Keratinocyte (primary cell): ENCODE results near the gene ZCWPW1. TPM values are rescaled to one million over a fixed set of nuclear protein-coding genes. Genes with fewer than 3 reads are reported as not detected.

Experiments
- DNase-seq: peaks from one replicate; pipeline ENCODE4 v3.0.0-alpha.2; 2011; ENCODE audit warnings: low read depth, missing footprints, low spot score
- FAIRE-seq: peaks from 2 replicates; lab custom pipeline; 2011; peaks lifted over from hg19 to GRCh38; lab: Jason Lieb, UNC
- H2AFZ ChIP-seq: 2 replicates; pipeline ENCODE4 v1.6.0; 2012; ENCODE audit warnings: low read length, control low read depth, inconsistent platforms; ENCODE audit not compliant: control insufficient read depth
- H3K27ac ChIP-seq: 2 replicates; pipeline ENCODE4 v1.5.1; 2011; ENCODE audit warnings: low read length; ENCODE audit not compliant: control insufficient read depth, insufficient read depth
- H3K27me3 ChIP-seq: 3 replicates; pipeline ENCODE4 v1.6.0; 2011; ENCODE audit warnings: low read length; ENCODE audit not compliant: control insufficient read depth, insufficient read depth; ENCODE audit errors: extremely low read depth
- H3K36me3 ChIP-seq, 2 experiments: 2 replicates in 1 of 2; 3 replicates in 1 of 2; pipeline ENCODE4 v1.5.1; 2011; ENCODE audit warnings: low read length in 2 of 2, mild to moderate bottlenecking in 1 of 2; ENCODE audit not compliant: control insufficient read depth in 2 of 2, insufficient read depth in 2 of 2; ENCODE audit errors: extremely low read depth in 1 of 2
- H3K4me1 ChIP-seq: 3 replicates; pipeline ENCODE4 v1.5.1; 2011; ENCODE audit warnings: low read length; ENCODE audit not compliant: control insufficient read depth, insufficient read depth; ENCODE audit errors: extremely low read depth
- H3K4me2 ChIP-seq: 3 replicates; pipeline ENCODE4 v1.6.0; 2011; ENCODE audit warnings: low read depth, low read length; ENCODE audit not compliant: control insufficient read depth, insufficient read depth; ENCODE audit errors: extremely low read depth
- H3K4me3 ChIP-seq, 3 experiments: fragments of 200-600 bp in 1 of 3; sonication (generic) in 1 of 3; 2 replicates in 2 of 3; 3 replicates in 1 of 3; pipeline ENCODE4 v1.5.1; 2011 to 2016; ENCODE audit warnings: low read length in 3 of 3, mild to moderate bottlenecking in 3 of 3, control low read depth in 2 of 3, inconsistent platforms in 1 of 3, low read depth in 1 of 3, mixed read lengths in 1 of 3, mixed run types in 1 of 3, moderate library complexity in 1 of 3; ENCODE audit not compliant: control insufficient read depth in 2 of 3, insufficient read depth in 2 of 3; ENCODE audit errors: extremely low read depth in 1 of 3
- H3K79me2 ChIP-seq: 2 replicates; pipeline ENCODE4 v1.6.0; 2012; ENCODE audit warnings: low read length; ENCODE audit not compliant: control insufficient read depth, insufficient read depth
- H3K9ac ChIP-seq: 3 replicates; pipeline ENCODE4 v1.6.0; 2011; ENCODE audit warnings: low read length; ENCODE audit not compliant: control insufficient read depth, insufficient read depth; ENCODE audit errors: extremely low read depth
- H3K9me1 ChIP-seq: 3 replicates; pipeline ENCODE4 v1.6.0; 2011; ENCODE audit warnings: low read length; ENCODE audit not compliant: control insufficient read depth, insufficient read depth; ENCODE audit errors: extremely low read depth
- H3K9me3 ChIP-seq: 2 replicates; pipeline ENCODE4 v1.5.1; 2012; ENCODE audit warnings: low read depth, low read length; ENCODE audit not compliant: control insufficient read depth
- H4K20me1 ChIP-seq: 3 replicates; pipeline ENCODE4 v1.6.0; 2011; ENCODE audit warnings: low read length; ENCODE audit not compliant: control insufficient read depth, insufficient read depth; ENCODE audit errors: extremely low read depth
- EZH2 ChIP-seq: IDR thresholded peaks from one replicate; pipeline ENCODE4 v1.6.1; 2012; ENCODE audit warnings: inconsistent platforms, mild to moderate bottlenecking, low read length, moderate library complexity
- dilution Hi-C: fragments of 300-500 bp; cut with MboI; formaldehyde crosslinking; loops from one replicate; pipeline ENCODE4 v1.7.0; 2020; ENCODE audit warnings: low sequenced_read_pairs; ENCODE audit not compliant: extremely low pct_ligation_motif_present
- polyA plus RNA-seq, 5 experiments: library from polyadenylated mRNA; depleted of rRNA in 3 of 5; stranded (reverse) in 3 of 5; stranded (forward) in 1 of 5; unstranded in 1 of 5; fragments of >200 nt; gene quantifications; 1 replicate in 1 of 5; 2 replicates in 3 of 5; 3 replicates in 1 of 5; pipeline versions ENCODE4 v1.2.1 to v1.2.3, GENCODE V29; 2011 to 2012; ENCODE audit warnings: missing spikeins in 2 of 5, low read depth in 1 of 5, low replicate concordance in 1 of 5
- TF ChIP-seq, protein P1 (sequence below), 3 experiments: IDR thresholded peaks in 1 of 3; conservative IDR thresholded peaks in 1 of 3; optimal IDR thresholded peaks in 1 of 3; 2 replicates in 2 of 3; 3 replicates in 1 of 3; pipeline versions ENCODE3 to v1.5.1; 2011; ENCODE audit warnings: low read length in 3 of 3, mild to moderate bottlenecking in 3 of 3, moderate library complexity in 2 of 3, control low read depth in 1 of 3, inconsistent platforms in 1 of 3; ENCODE audit not compliant: insufficient read depth in 2 of 3; ENCODE audit errors: extremely low read depth in 1 of 3

The ZCWPW1 gene
- polyA plus RNA-seq, 1 donor (not counting 4 experiments of a cell fraction or from before 2014, with no cell fraction given) = 1.4 TPM

DNA sequence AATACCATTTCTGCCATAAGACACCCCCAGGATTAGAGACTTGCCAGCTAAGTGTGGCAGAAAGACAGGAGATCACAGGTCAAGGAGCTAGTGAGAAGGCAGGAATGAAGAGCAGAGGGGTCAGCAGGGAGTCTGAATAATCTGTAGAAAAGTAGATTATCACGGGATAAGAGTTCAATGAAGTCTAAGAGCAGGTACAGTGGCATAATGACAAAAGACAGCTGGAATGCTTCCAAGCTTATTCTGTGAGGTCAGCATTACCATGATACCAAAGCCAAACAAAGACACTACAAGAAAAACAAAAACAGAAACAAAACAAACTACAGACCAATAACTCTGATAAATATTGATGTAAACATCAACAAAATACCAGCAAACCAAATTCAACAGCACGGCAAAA is 34.4 kb downstream of the ZCWPW1 start:
- TF ChIP-seq EZH2 = no peak
- TF ChIP-seq, protein P1, sequence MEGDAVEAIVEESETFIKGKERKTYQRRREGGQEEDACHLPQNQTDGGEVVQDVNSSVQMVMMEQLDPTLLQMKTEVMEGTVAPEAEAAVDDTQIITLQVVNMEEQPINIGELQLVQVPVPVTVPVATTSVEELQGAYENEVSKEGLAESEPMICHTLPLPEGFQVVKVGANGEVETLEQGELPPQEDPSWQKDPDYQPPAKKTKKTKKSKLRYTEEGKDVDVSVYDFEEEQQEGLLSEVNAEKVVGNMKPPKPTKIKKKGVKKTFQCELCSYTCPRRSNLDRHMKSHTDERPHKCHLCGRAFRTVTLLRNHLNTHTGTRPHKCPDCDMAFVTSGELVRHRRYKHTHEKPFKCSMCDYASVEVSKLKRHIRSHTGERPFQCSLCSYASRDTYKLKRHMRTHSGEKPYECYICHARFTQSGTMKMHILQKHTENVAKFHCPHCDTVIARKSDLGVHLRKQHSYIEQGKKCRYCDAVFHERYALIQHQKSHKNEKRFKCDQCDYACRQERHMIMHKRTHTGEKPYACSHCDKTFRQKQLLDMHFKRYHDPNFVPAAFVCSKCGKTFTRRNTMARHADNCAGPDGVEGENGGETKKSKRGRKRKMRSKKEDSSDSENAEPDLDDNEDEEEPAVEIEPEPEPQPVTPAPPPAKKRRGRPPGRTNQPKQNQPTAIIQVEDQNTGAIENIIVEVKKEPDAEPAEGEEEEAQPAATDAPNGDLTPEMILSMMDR (optimal IDR thresholded peaks at IDR 0.05 in 1 of 3, IDR thresholded peaks at IDR 0.05 in 1 of 3, conservative IDR thresholded peaks at IDR 0.05 in 1 of 3; ENCODE audit: extremely low read depth in 1 of 3, insufficient read depth in 2 of 3, low read length in 3 of 3) = no peak
- Histone ChIP-seq H3K9ac (no peak overlapping the region), H3K27ac (no peak overlapping the region), H3K27me3 (peaks cover 16% of the 10 kb centered on the region), H3K4me3 (no peak overlapping the region), H3K4me2 (no peak overlapping the region), H2AFZ (no peak overlapping the region), H3K9me1 (no peaks in the 10 kb centered on the region), H3K4me1 (no peaks in the 10 kb centered on the region), H3K36me3 (no peaks in the 10 kb centered on the region), H3K9me3 (no peaks in the 10 kb centered on the region), H3K79me2 (no peaks in the 10 kb centered on the region), H4K20me1 (no peaks in the 10 kb centered on the region)
- DNase-seq = no peak
- dilution Hi-C loops = no loop called here
- no peak for FAIRE-seq

DNA sequence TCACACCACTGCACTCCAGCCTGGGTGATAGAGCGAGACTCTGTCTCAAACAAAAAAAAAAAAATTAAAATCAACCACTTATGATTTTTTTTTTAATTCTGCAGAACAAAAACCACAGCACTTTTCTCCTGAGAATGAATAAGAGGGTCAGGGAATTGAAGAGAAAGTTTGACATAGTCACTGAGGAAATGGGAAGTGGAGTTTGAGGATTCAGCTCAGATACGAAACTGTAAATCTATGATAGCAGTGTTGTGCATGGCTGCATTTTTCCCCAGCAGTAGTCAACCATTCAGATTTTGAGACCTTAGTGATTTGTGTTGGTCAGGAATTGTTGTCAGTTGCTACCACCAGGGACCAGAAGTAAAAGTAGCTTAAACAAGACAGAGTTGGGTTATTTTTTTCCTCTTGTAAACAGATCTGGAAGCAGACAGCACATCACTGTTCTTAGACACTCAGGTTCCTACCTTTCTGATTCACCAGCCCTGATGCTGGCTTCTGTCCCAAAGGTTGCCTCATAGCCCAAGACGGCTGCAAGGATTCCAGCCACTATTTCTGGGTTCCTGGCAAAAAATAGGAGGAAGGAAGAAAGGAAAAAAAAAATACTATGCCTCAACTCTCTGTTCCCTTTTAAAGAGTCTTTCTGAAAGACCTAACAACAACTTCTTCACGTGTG is 35.1 kb downstream of the ZCWPW1 start:
- Histone ChIP-seq H3K79me2 (no peaks in the 10 kb centered on the region), H3K9me3 (no peaks in the 10 kb centered on the region), H3K4me2 (no peak overlapping the region), H4K20me1 (no peaks in the 10 kb centered on the region), H3K36me3 (no peaks in the 10 kb centered on the region), H3K9ac (no peak overlapping the region), H2AFZ (no peak overlapping the region), H3K27ac (no peak overlapping the region), H3K9me1 (no peaks in the 10 kb centered on the region), H3K4me1 (no peaks in the 10 kb centered on the region), H3K27me3 (peaks cover 14% of the 10 kb centered on the region), H3K4me3 (no peak overlapping the region)
- no peak for FAIRE-seq
- dilution Hi-C loops = no loop called here
- TF ChIP-seq EZH2 = no peak
- TF ChIP-seq, protein P1 (optimal IDR thresholded peaks at IDR 0.05 in 1 of 3, IDR thresholded peaks at IDR 0.05 in 1 of 3, conservative IDR thresholded peaks at IDR 0.05 in 1 of 3; ENCODE audit: extremely low read depth in 1 of 3, insufficient read depth in 2 of 3, low read length in 3 of 3) = no peak
- DNase-seq = no peak
